ENCODE results near the gene SPG7.

The SPG7 gene

GRCh38 chr16:89489040-89489897 lies 18.9 kb upstream of the SPG7 start:
- DNase-seq, result peak; percentile 80

GRCh38 chr16:89489898-89490438 lies 18.2 kb upstream of the SPG7 start:
- DNase-seq, result peak; percentile 26

- DNase-seq, result peak; percentile 96
Observed at GRCh38 chr16:89490439-89491237, 17.6 kb upstream of the SPG7 start, which contains the start of gene ANKRD11. TSS of gene ANKRD11 (minus strand) at chr16:89490561. CDS start at chr16:89317019, 173,542 bp downstream.

- no peak for DNase-seq
Observed at GRCh38 chr16:89491238-89491869, 16.8 kb upstream of the SPG7 start.

- DNase-seq, result no peak
Observed at GRCh38 chr16:89491974-89492687, 16.1 kb upstream of the SPG7 start.

- no peak for DNase-seq
Observed at GRCh38 chr16:89493776-89494175, 14.4 kb upstream of the SPG7 start.

GRCh38 chr16:89495121-89495520 lies 13.1 kb upstream of the SPG7 start:
- DNase-seq, result no peak

GRCh38 chr16:89498839-89499238 lies 9.4 kb upstream of the SPG7 start:
- DNase-seq, result no peak

- no peak for DNase-seq
Observed at GRCh38 chr16:89499767-89500166, 8.4 kb upstream of the SPG7 start.

GRCh38 chr16:89502081-89502843 lies 5.9 kb upstream of the SPG7 start:
- DNase-seq, result no peak

- DNase-seq, result no peak
Observed at GRCh38 chr16:89504091-89504490, 4.1 kb upstream of the SPG7 start.

- DNase-seq, result peak; percentile 83
Observed at GRCh38 chr16:89505204-89506112, 2.7 kb upstream of the SPG7 start.

- no peak for DNase-seq
Observed at GRCh38 chr16:89506113-89506504, 2.1 kb upstream of the SPG7 start.

- DNase-seq, result no peak
Observed at GRCh38 chr16:89506791-89507191, 1.4 kb upstream of the SPG7 start.

- DNase-seq, result no peak
Observed at GRCh38 chr16:89507214-89507833, 879 bp upstream of the SPG7 start.

GRCh38 chr16:89510526-89510925 lies 2.3 kb downstream of the SPG7 start:
- DNase-seq, result no peak

GRCh38 chr16:89511374-89511773 lies 3.2 kb downstream of the SPG7 start:
- DNase-seq, result no peak

- no peak for DNase-seq
Observed at GRCh38 chr16:89512453-89512852, 4.2 kb downstream of the SPG7 start.

GRCh38 chr16:89517128-89517527 lies 8.9 kb downstream of the SPG7 start:
- DNase-seq, result no peak

GRCh38 chr16:89519881-89520280 lies 11.7 kb downstream of the SPG7 start:
- no peak for DNase-seq
